Stimulated activated CD4-positive, alpha-beta T cell treated with anti-CD3 and anti-CD28 coated beads, Interleukin-1b, Interleukin-23, amount 100 ng/mL, for 48 hours (primary cell): ENCODE data around the gene DNAJB8.

Experiments
- DNase-seq: peaks from one replicate; pipeline ENCODE4 v3.0.0-alpha.2; 2020

Gene DNAJB8

GRCh38 chr3:128442949-128443348, 23.7 kb downstream of the DNAJB8 start:
- no peak for DNase-seq

DNA sequence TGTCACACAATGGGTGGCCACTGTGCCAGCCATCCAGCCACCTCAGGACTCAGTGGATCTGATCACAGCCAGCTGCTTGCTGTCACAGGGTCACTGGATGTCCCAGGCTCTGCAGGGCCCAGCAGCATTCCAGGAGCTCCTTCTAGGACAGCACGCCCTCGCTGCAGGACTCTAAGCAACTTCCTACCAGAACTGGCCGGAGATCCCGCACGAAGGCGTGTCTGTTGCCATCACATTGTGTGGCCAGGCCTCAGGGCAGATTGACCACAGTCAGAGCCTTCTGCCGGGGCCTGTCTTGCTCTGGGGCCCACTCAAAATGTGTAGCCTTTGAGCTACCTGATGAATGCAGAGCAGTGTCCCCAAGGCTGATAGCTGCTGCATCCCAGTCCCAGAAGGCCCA, 24.6 kb downstream of the DNAJB8 start:
- DNase-seq, result no peak

DNA sequence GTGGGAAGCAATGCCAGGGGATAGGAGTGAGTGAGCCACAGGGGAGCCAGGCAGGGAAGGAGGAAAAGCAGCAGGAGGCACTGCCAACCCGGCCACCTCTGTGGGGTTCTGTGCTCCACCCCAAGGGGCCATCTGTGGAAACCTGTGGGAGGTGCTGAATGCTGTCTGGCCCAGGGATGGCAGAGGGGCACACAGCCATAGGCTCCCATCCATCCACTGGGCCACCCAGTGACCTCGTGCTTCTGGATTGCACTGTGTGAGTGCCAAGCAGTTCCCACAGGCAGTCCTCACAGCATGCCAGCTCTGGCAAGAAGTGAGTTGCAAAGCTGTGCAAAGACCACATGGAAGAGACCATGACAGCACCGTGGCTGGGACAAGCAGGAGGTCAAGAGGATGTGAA, 27.5 kb downstream of the DNAJB8 start:
- no peak for DNase-seq

DNA sequence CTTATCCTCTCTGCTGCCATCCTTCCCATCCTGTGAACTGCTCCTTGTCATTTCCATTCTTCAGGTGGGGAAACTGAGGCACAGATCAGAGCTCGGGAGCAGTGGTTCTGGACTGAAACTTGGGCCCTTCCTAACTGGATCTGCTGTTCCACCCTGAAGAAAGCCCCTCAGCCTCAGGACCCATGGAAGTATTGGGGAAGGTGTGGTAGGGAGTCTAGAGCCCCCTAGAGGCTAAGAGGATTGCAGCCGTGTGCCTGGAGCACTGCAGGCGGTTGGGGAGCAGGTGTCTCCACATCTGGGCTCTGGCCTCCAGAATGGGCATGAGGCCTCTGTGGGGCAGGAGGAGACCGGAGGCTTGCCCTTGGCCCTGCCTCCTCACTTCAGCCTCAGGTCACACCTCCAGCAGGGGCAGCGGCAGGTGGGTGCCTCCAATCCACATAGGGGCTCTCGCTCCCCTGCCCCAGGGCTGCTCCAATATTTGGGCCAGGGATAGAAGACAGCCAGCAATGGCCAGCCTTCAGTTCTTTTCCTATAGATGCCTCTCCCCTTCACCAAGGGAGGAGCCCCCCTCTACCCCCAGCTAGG, 28.1 kb downstream of the DNAJB8 start:
- DNase-seq, result no peak

DNA sequence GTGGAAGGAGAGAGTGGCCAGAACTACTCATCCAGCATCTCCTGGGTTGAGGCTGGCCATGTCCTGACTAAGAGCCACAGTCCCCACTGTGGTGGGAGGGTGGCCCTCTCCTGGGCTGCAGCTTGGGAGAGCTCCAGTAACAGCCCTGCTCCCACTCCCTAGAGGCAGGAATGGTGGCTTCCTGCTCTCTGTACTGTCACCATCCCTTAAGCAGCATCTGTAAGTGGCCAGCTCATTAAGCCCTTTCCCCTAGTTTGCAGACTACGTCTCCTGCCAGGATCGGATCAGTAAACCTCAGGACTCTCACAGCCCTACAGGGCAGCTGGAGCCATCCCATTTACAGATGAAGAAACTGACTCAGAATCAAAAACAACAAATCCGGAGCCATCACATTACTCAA, 30.5 kb downstream of the DNAJB8 start:
- no peak for DNase-seq

DNA sequence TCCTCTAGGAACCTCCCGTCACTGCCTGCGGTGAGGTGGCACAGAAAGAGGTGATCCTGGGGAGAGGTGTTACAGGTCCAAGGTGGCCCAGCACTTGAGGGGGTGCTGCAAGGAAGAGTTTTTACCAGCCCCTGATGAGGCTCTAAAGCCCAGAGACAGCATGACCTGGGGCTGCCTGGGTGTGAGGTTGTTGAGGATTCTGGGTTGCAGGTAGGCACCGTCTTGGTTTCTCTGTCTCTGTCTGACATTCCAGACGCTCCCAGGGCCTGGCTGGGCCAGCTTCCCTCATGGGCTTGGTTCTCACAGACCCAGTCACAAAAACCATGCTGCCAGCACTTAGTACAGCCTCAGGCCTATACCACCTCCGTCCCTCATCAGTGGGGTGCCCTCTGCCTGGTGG, 31.1 kb downstream of the DNAJB8 start:
- no peak for DNase-seq

- DNase-seq, result no peak
Measured at GRCh38 chr3:128435058-128435457, 31.6 kb downstream of the DNAJB8 start.

- DNase-seq, result no peak
Measured at GRCh38 chr3:128434524-128434923, 32.2 kb downstream of the DNAJB8 start.

- DNase-seq, result no peak
Measured at GRCh38 chr3:128433837-128434165, 32.9 kb downstream of the DNAJB8 start.

DNA sequence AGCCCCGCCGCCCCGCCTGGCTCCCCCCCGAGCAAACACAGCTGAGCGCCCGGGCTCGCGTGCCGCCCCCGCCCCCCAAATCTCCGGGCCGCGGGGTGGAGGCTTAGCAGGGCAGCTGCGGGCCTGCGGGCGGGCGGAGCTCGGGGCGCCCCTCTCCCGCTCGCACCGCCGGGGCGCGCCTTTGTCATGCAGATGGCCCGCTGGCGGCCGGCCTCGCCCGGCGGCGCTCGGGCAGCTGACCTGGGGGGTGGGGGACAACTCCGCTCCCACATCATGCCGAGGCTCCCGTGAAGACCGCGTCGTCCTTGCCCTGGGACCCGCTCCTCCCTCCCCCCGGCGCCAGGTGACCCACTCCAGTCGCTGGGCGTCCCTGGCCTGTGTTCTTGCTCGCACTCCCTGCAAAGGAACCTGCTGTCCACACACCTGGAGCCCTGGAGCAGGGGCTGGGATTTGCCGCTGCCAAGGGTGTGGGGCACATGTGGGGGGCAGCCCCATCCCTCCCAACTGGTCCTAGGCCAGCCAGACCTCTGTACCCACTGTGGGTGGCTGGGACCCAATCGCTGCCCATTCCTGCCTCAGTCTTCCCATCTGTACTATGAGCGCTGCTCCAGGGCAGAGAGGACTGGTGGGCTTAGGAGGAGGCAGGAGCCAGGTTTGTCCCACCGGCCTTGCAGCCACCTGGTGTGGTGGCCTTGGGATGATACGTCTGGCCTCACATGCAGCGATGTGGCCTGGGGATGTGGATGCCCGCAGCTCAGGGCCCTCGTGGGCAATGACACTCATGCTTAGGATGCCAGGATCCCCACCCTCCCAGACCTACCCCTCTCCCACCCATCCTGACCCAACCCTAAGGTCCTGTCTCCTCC, 33.5 kb downstream of the DNAJB8 start:
- DNase-seq, result no peak

GRCh38 chr3:128432301-128432970, 34.3 kb downstream of the DNAJB8 start:
- no peak for DNase-seq

DNA sequence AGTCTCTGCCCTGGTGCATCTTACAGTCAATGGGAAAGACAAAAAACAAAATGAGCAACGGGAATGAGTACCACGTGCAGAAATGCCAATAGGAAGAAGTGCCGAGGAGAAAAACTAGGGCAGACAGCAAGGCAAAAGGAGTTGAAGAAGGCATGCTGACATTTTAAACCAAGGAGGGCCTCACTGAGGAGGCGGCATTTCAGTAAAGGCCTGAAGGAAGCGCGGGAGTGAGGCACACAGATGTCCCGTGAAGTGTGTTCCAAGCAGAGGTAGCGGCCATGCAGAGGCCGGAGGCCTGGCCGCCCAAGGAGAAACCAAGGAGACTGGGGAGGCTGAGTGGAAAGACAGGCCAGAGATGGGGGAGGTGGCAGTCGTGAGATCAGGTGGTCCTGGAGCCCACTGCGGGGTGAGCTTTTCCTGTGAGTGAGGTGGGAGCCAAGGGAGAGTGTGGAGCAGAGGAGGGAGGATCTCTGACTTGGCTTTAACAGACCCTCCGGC, 34.8 kb downstream of the DNAJB8 start:
- DNase-seq, result no peak

DNA sequence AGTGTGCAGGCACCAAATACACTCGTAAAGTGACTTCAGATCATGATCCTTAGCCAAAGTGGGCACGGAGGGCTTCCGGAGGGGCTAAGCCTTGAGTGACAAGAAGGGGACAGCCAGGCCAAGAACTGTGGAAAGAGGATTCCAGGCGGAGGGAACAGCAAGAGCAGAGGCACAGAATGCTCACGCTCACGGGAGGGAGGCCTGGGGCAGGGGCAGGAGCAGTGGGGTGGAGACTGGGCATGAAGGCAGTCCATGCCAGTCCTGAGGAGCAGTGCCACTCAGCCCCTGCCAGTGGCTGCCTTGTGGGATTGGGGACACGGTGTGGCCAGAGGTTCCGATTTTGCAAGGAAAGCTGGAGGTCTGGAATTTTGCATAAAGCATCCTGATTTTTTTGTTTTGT, 36.0 kb downstream of the DNAJB8 start:
- no peak for DNase-seq

- no peak for DNase-seq
Measured at GRCh38 chr3:128430301-128430700, 36.4 kb downstream of the DNAJB8 start.

DNA sequence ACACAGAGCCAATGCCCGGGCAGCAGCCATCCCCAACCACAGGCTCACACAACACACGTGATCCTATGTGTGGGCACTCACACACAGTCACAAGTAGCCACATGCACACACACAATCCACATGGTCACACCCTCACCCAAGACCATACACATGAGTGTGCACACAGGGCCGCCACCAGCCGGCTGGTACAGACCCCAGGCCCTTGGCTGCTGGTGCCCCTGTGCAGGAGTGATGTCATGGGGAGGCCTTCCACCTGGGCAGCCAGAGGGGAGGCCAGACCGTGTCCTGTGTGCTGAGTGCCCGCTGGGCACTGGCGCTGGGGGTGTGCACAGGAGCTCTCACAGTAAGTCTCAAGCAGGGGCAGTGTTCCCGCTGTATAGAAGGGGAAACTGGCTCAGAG, 36.9 kb downstream of the DNAJB8 start:
- no peak for DNase-seq

- DNase-seq, result no peak
Measured at GRCh38 chr3:128429275-128429674, 37.4 kb downstream of the DNAJB8 start.

DNA sequence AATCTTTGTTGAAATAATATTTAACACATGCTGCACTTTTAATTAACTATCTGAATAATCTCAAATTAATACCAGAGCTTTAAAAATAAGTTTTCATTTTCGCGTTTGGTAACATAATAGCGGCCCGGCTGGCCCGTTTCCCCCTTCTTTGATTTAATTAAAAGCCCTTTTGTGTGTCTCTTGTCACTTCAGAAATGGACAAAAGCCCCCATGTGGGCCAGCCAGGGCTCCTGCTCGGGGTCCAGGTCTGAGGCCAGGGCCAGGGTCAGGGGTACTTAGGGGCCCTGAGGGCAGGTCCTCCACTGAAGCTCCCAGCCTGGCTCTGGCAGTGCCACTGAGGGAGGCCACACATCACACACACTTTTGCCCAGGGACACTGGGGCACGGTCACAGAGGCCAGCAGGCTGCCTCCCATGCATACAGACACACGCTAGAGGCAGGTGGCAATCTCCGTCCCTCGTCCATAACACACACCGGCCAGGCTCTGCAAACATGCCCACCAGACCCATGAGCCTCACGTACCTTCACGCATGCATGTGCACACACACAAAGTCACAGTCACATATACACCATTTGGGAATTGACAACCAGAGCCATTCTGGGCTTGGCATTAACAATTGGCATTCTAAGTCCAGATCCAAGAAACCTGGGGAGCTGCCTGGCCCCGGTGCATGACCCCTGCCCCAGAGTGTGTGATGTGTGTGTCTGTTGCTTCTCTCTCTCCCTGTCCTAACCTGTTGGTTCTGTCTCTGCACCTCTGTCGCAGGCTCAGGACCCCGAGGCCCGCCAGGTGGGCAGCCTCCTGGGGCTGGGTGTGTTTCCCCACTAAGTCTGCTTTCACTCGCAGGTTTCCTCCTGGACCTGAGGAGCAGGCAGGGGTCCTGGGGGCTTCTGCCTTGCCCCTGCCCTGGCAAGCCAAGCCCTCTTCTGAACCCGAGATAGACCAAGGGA, 38.5 kb downstream of the DNAJB8 start:
- no peak for DNase-seq

DNA sequence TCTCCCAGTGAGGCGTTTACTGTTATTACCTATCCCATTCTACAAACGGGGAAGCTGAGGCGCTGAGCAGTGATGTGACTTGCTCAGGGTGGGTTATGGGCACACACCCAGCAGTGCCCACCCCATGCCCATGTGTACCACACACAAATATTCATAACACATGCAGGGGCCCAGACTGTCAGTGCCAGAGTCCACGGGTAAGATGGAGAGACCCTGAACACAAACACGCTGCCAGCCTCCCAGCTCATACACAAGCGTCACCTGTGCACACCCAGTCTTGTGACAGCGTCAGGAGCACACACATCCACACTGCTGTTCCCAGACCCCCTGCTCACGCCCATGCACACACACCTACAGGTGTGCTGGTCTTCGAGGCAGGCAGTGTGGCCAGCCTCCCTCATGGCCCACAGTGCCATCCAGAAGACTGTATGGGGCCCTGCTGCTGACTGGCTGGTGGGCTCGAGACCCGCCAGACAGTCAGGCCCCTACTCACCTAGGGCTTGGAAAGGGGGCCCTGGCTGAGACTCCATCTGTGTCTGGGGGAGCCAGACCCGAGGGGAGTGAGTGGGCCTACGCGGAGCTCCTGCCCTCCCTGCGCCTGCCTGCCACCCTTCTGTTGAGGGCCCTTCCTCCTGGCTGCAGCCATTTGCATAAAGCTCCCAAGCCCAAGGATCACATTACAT, 39.4 kb downstream of the DNAJB8 start:
- DNase-seq, result no peak

- peak; percentile 43 for DNase-seq
Measured at GRCh38 chr3:128426128-128426921, 40.4 kb downstream of the DNAJB8 start.

DNA sequence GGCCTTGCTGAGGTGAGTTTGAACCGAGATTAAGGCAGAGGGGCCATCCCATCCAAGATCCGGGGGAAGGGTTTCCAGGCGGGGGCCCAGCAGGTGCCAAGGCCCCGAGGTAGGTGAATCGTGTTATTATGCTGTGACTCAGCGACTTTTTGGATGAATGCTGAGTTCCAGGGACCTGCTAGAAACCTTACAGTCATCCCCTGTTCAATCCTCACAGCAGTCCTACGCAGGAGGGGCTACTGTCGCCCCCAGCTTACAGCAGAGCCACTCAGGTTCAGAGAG, 40.9 kb downstream of the DNAJB8 start:
- no peak for DNase-seq

DNA sequence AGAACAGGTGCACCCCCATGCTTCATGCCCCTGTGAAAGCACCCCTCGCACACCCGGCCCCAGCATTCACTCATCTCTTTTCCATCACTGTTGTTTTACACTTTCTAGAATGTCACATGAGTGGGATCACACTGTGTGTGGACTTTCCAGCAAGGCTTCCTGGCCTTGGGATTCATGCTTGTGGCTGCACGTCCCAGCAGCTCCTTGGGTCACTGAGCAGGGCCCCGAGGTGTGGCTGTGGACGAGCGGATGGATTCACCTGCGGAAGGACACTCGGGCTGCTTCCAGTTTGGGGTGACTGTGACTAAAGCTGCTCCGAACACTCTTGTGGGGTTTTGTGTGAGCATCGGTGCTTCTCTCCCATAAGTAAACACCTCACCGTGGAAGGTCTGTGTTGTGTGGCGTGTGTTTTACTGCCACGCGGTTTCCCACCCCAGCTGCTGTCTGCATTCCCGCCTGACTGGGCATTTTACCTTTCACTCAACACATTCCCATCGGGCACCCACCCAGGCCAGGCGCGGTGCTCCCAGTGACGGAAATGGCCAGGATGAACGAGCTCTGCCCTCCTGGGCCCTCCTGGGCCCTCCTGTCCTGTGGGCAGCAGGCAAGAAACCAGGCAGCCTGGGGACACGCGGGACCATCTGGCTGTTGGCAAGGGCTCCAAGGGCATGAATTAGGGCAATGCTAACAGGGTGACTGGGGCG, 41.4 kb downstream of the DNAJB8 start:
- DNase-seq, result no peak
